Vagina (tissue), 2 donors: ENCODE measurements around the gene TCERG1.

Experiments used
- POLR2A ChIP-seq, 2 donors: fragments of 450-650 bp; IDR thresholded peaks; one replicate each; pipeline ENCODE4 v1.6.1; 2017; ENCODE audit warnings: antibody characterized with exemption in 2 of 2, mild to moderate bottlenecking in 2 of 2, moderate library complexity in 2 of 2
- POLR2AphosphoS5 ChIP-seq, 2 donors: sonication (generic); formaldehyde crosslinking; IDR thresholded peaks; one replicate each; pipeline ENCODE4 v1.9.0; 2017; ENCODE audit warnings: antibody characterized with exemption in 2 of 2, mild to moderate bottlenecking in 2 of 2, low read depth in 1 of 2; ENCODE audit not compliant: insufficient read depth in 1 of 2
- TF ChIP-seq, protein P1 (sequence below), 3 experiments: fragments of 450-650 bp in 2 of 3; fragments of 200-600 bp in 1 of 3; sonication (generic) in 1 of 3; IDR thresholded peaks; one replicate each; pipeline ENCODE4 v1.5.1; 2017 to 2019; ENCODE audit warnings: antibody characterized with exemption in 3 of 3, mild to moderate bottlenecking in 2 of 3, moderate library complexity in 2 of 3

DNA sequence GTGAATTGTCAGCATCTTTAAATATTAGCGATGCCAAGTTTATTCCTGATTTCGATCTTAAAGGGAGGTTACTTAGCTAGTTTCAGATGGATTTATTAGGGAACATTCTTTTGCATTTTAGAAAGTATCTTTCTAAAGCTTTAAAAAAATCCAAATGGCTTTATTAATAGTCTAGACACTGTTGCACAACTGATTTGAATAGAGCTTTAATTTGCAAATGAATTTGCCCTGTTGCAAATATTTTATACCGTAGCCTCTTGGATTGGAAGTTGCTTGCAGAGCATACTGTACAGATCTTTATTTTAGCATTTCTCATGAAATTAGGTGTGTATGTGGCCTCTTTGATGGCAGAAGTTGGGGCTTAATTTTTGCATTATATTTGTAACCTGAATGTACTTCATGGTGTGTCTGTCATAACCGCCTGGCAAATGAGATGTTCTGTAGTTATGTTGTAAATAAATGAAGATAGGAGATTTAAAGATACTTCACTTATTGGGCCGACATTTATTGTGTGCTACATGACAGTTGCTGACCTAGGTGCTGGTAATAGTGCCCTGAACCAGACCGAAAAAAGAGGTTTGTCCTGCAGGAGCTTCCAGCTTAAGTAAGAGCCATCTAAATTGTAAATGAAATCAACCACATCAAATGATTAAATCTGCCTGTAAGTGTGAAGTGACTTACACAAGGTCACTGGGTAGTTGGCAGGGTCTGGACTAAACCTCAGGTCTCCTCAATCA lies 1.8 kb downstream of the TCERG1 start:
- TF ChIP-seq POLR2A (IDR thresholded peaks at IDR 0.05) (no peak), POLR2AphosphoS5 (IDR thresholded peaks at IDR 0.05; ENCODE audit: insufficient read depth in 1 of 2, low read depth in 1 of 2) (no peak)
- TF ChIP-seq, protein P1, sequence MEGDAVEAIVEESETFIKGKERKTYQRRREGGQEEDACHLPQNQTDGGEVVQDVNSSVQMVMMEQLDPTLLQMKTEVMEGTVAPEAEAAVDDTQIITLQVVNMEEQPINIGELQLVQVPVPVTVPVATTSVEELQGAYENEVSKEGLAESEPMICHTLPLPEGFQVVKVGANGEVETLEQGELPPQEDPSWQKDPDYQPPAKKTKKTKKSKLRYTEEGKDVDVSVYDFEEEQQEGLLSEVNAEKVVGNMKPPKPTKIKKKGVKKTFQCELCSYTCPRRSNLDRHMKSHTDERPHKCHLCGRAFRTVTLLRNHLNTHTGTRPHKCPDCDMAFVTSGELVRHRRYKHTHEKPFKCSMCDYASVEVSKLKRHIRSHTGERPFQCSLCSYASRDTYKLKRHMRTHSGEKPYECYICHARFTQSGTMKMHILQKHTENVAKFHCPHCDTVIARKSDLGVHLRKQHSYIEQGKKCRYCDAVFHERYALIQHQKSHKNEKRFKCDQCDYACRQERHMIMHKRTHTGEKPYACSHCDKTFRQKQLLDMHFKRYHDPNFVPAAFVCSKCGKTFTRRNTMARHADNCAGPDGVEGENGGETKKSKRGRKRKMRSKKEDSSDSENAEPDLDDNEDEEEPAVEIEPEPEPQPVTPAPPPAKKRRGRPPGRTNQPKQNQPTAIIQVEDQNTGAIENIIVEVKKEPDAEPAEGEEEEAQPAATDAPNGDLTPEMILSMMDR (IDR thresholded peaks at IDR 0.05): no peak
